Breast epithelium (tissue), 4 donors: ENCODE data around the gene ATP9A. TPM values are rescaled to one million over a fixed set of nuclear protein-coding genes. Genes with fewer than 3 reads are reported as not detected.

Source experiments
- DNase-seq, 2 donors: peaks; one replicate each; pipeline ENCODE4 v3.0.0-alpha.2; 2019; ENCODE audit warnings: low spot score in 2 of 2
- H3K27ac ChIP-seq, 2 donors: fragments of 200-600 bp; sonication (generic) in 1 of 2; one replicate each; pipeline ENCODE4 v1.5.1; 2016 to 2019; ENCODE audit warnings: mild to moderate bottlenecking in 1 of 2
- H3K27me3 ChIP-seq, 2 donors: fragments of 200-600 bp; sonication (generic) in 1 of 2; one replicate each; pipeline versions ENCODE4 v1.5.1 to v1.6.0; 2017 to 2019; ENCODE audit warnings: control low read depth in 1 of 2, mild to moderate bottlenecking in 1 of 2
- H3K36me3 ChIP-seq: fragments of 200-600 bp; one replicate; pipeline ENCODE4 v1.5.1; 2019
- H3K4me1 ChIP-seq, 2 donors: fragments of 200-600 bp; sonication (generic); one replicate each; pipeline ENCODE4 v1.5.1; 2016 to 2019; ENCODE audit warnings: control low read depth in 1 of 2
- H3K4me3 ChIP-seq, 3 donors: fragments of 200-600 bp; sonication (generic); 1 replicate in 2 of 3; 2 replicates in 1 of 3; pipeline ENCODE4 v1.5.1; 2016 to 2019; ENCODE audit warnings: mild to moderate bottlenecking in 3 of 3, moderate library complexity in 2 of 3
- H3K9me3 ChIP-seq, 2 donors: fragments of 200-600 bp; sonication (generic) in 1 of 2; one replicate each; pipeline ENCODE4 v1.5.1; 2016 to 2019; ENCODE audit warnings: control low read depth in 1 of 2
- CTCF ChIP-seq, 3 donors: fragments of 450-650 bp; IDR thresholded peaks; one replicate each; pipeline ENCODE4 v1.5.1; 2016 to 2017; ENCODE audit warnings: antibody characterized with exemption in 3 of 3, mild to moderate bottlenecking in 3 of 3, moderate library complexity in 3 of 3
- POLR2A ChIP-seq: fragments of 450-650 bp; IDR thresholded peaks from one replicate; pipeline ENCODE4 v1.6.1; 2016; ENCODE audit warnings: antibody characterized with exemption, mild to moderate bottlenecking, moderate library complexity
- POLR2AphosphoS5 ChIP-seq, 3 donors: sonication (generic); formaldehyde crosslinking; IDR thresholded peaks; one replicate each; pipeline ENCODE4 v1.6.1; 2017; ENCODE audit warnings: antibody characterized with exemption in 3 of 3
- intact Hi-C: fragments of 100-400 bp; cut with DNase I; formaldehyde crosslinking; loops from one replicate; pipeline ENCODE4 v1.15.1; 2023; ENCODE audit warnings: low total_unique reads
- total RNA-seq, 3 donors: library from RNA; depleted of rRNA; stranded (reverse); fragments of >200 nt; gene quantifications; one replicate each; pipeline ENCODE4 v1.1.0, GENCODE V29; 2016

ATP9A gene
- total RNA-seq, 3 donors from 2014 or later, result 41.6 to 98.4 (median 50.8) TPM

- Histone ChIP-seq H3K4me1 (peaks cover 0 to 7% of the 10 kb centered on the region in 2 donors), H3K27ac (no peak overlapping the region), H3K36me3 (no peaks in the 10 kb centered on the region), H3K4me3 (no peak overlapping the region), H3K9me3 (no peaks in the 10 kb centered on the region), H3K27me3 (no peaks in the 10 kb centered on the region)
- TF ChIP-seq POLR2A (no peak), CTCF (IDR thresholded peaks at IDR 0.05) (no peak), POLR2AphosphoS5 (IDR thresholded peaks at IDR 0.05) (no peak)
- DNase-seq, result no peak
- intact Hi-C loops, result no loop called here
Observed at GRCh38 chr20:51636123-51636522, 132.1 kb downstream of the ATP9A start.

DNA sequence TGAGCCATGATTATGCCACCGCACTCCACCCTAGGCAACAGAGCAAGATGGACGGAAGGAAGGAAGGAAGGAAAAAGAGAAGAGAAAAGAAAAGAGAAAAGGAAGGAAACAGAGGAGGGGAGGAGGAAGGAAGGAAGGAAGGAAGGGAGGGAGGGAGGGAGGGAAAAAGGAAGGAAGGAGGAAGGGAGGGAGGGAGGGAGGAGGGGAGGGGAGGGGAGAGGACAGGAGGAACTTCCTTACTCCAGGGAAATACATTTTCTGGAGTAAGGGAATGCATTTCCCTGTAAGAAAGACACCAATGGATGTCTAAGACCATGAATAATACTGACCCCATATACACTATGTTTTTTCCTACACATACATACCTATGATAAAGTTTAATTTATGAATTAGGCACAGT lies 132.5 kb downstream of the ATP9A start:
- H3K9me3 ChIP-seq, result no peaks in the 10 kb centered on the region
- TF ChIP-seq POLR2A (no peak), CTCF (IDR thresholded peaks at IDR 0.05) (no peak), POLR2AphosphoS5 (IDR thresholded peaks at IDR 0.05) (no peak)
- H3K36me3 ChIP-seq, result no peaks in the 10 kb centered on the region
- H3K27ac ChIP-seq, result no peak overlapping the region
- H3K27me3 ChIP-seq, result no peaks in the 10 kb centered on the region
- no peak for DNase-seq
- H3K4me3 ChIP-seq, result no peak overlapping the region
- intact Hi-C loops, result no loop called here
- H3K4me1 ChIP-seq, result peaks cover 4 to 7% of the 10 kb centered on the region in 2 donors

DNA sequence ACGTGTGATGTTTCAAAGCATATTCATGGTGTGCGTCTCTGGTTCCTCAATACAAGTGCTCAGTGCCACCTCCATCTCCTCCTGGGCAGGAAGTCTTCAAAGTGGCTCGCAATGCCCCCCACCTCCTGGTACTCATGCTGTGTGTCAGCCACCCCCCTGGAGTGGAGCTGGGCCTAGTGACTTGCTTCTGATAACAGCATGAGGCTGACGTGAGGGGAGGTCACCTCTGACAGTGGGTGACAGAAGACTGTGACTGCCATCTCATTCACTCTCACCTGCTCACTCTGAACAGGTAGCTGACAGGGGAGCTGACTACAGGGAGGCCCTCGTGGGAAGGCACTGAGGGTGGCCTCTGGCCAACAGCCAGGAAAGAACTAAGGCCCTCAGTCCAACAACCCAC lies 133.3 kb downstream of the ATP9A start:
- DNase-seq, result no peak
- no peak for TF ChIP-seq POLR2A
- TF ChIP-seq POLR2AphosphoS5 (IDR thresholded peaks at IDR 0.05), result no peak
- no peak for TF ChIP-seq CTCF (IDR thresholded peaks at IDR 0.05)
- no peaks in the 10 kb centered on the region for H3K9me3 ChIP-seq
- H3K36me3 ChIP-seq, result no peaks in the 10 kb centered on the region
- peaks cover 7 to 9% of the 10 kb centered on the region in 2 donors for H3K4me1 ChIP-seq
- no peak overlapping the region for H3K4me3 ChIP-seq
- intact Hi-C loops, result no loop called here
- no peaks in the 10 kb centered on the region for H3K27me3 ChIP-seq
- H3K27ac ChIP-seq, result peak overlapping the region in 1 of 2 donors; percentile 22

- peaks cover 7 to 9% of the 10 kb centered on the region in 2 donors for H3K4me1 ChIP-seq
- no peaks in the 10 kb centered on the region for H3K9me3 ChIP-seq
- TF ChIP-seq CTCF (IDR thresholded peaks at IDR 0.05) (no peak), POLR2AphosphoS5 (IDR thresholded peaks at IDR 0.05) (no peak), POLR2A (no peak)
- no peaks in the 10 kb centered on the region for H3K36me3 ChIP-seq
- intact Hi-C loops, result no loop called here
- H3K27ac ChIP-seq, result peak overlapping the region; percentile 50 to 52
- H3K4me3 ChIP-seq, result no peak overlapping the region
- DNase-seq, result no peak
- no peaks in the 10 kb centered on the region for H3K27me3 ChIP-seq
Observed at GRCh38 chr20:51634257-51634656, 133.9 kb downstream of the ATP9A start.

DNA sequence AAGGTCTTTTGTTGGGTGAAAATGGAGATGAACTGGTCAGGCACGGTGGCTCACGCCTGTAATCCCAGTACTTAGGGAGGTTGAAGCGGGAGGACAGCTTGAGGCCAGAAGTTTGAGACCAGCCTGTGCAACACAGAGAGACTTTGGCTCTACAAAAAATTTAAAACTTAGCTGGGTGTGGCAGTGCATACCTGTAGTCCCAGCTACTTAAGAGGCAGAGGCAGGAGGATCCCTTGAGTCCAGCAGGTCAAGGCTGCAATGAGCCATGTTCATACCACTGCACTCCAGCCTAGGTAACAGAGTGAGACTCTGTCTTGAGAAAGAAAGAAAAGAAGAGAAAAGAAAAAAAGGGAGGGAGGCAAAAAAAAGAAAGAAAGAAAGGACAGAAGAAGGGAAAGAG lies 134.8 kb downstream of the ATP9A start:
- Histone ChIP-seq H3K27me3 (no peaks in the 10 kb centered on the region), H3K36me3 (no peaks in the 10 kb centered on the region), H3K9me3 (no peaks in the 10 kb centered on the region), H3K4me1 (peaks cover 7 to 9% of the 10 kb centered on the region in 2 donors), H3K4me3 (no peak overlapping the region), H3K27ac (peak overlapping the region; percentile 50 to 52)
- no peak for DNase-seq
- TF ChIP-seq CTCF (IDR thresholded peaks at IDR 0.05) (no peak), POLR2AphosphoS5 (IDR thresholded peaks at IDR 0.05) (no peak), POLR2A (no peak)
- intact Hi-C loops, result no loop called here
